Ishikawa (cell line): ENCODE data around the gene IRX1.

ENCODE experiments used
- CEBPB ChIP-seq: IDR thresholded peaks from 2 replicates; pipeline ENCODE4 v1.6.1; 2012
- CREB1 ChIP-seq: IDR thresholded peaks from 2 replicates; pipeline ENCODE4 v1.6.1; 2012; ENCODE audit warnings: low read depth
- EGR1 ChIP-seq: IDR thresholded peaks from 2 replicates; pipeline ENCODE4 v1.6.1; 2012
- EP300 ChIP-seq: IDR thresholded peaks from 2 replicates; pipeline ENCODE4 v1.6.1; 2012; ENCODE audit warnings: borderline replicate concordance
- FOXM1 ChIP-seq: IDR thresholded peaks from 2 replicates; pipeline ENCODE4 v1.6.1; 2012; ENCODE audit warnings: low read depth, borderline replicate concordance
- MAX ChIP-seq: IDR thresholded peaks from 2 replicates; pipeline ENCODE4 v1.6.1; 2012
- NFIC ChIP-seq: IDR thresholded peaks from 2 replicates; pipeline ENCODE4 v1.6.1; 2012
- RAD21 ChIP-seq: IDR thresholded peaks from 2 replicates; pipeline ENCODE4 v1.6.1; 2012; ENCODE audit warnings: low read depth
- REST ChIP-seq: IDR thresholded peaks from 2 replicates; pipeline ENCODE4 v1.6.1; 2012; ENCODE audit warnings: low read depth, mild to moderate bottlenecking
- TAF1 ChIP-seq: IDR thresholded peaks from 2 replicates; pipeline ENCODE4 v1.6.1; 2012; ENCODE audit warnings: low read depth, mild to moderate bottlenecking
- TCF12 ChIP-seq: IDR thresholded peaks from 2 replicates; pipeline ENCODE4 v1.6.1; 2012; ENCODE audit warnings: low read depth
- TEAD4 ChIP-seq: IDR thresholded peaks from 2 replicates; pipeline ENCODE4 v1.6.1; 2012
- USF1 ChIP-seq: IDR thresholded peaks from 2 replicates; pipeline ENCODE4 v1.6.1; 2012
- YY1 ChIP-seq: IDR thresholded peaks from 2 replicates; pipeline ENCODE4 v1.6.1; 2012; ENCODE audit warnings: low read depth
- ZBTB7A ChIP-seq: IDR thresholded peaks from 2 replicates; pipeline ENCODE4 v1.6.1; 2012; ENCODE audit warnings: low read depth

The IRX1 gene

GRCh38 chr5:3595006-3595961, at the start of gene IRX1:
TSS of gene IRX1 (plus strand) at chr5:3595832. CDS start at chr5:3596106, 274 bp downstream.
- no peak for TF ChIP-seq RAD21
- TF ChIP-seq TCF12 = no peak
- TF ChIP-seq TAF1 = no peak
- TF ChIP-seq NFIC = no peak
- TF ChIP-seq FOXM1 = no peak

GRCh38 chr5:3546028-3546427, 49.6 kb upstream of the IRX1 start:
- TF ChIP-seq REST (no peak), CREB1 (no peak), EGR1 (no peak), MAX (no peak), FOXM1 (no peak), YY1 (no peak), CEBPB (no peak), TAF1 (no peak), USF1 (no peak), NFIC (no peak), TEAD4 (no peak), EP300 (no peak), ZBTB7A (no peak), TCF12 (no peak), RAD21 (no peak)

- TF ChIP-seq CREB1 (no peak), TAF1 (no peak), YY1 (no peak), FOXM1 (no peak), RAD21 (no peak), CEBPB (no peak), EP300 (no peak), TCF12 (no peak), REST (no peak), MAX (no peak), EGR1 (no peak), ZBTB7A (no peak), NFIC (no peak), USF1 (no peak)
Measured at GRCh38 chr5:3564116-3564515, 31.5 kb upstream of the IRX1 start.

- TF ChIP-seq TAF1 = no peak
- TF ChIP-seq YY1 = no peak
- no peak for TF ChIP-seq NFIC
- no peak for TF ChIP-seq EGR1
- no peak for TF ChIP-seq TCF12
- no peak for TF ChIP-seq FOXM1
- TF ChIP-seq REST = no peak
- TF ChIP-seq EP300 = no peak
- TF ChIP-seq TEAD4 = no peak
- no peak for TF ChIP-seq ZBTB7A
- no peak for TF ChIP-seq RAD21
- no peak for TF ChIP-seq USF1
- TF ChIP-seq CREB1 = no peak
- no peak for TF ChIP-seq MAX
- TF ChIP-seq CEBPB = no peak
Measured at GRCh38 chr5:3564827-3565518, 30.7 kb upstream of the IRX1 start.
